Adrenal gland (tissue), 5 donors: Measurements from ENCODE around the gene MAJIN.

ENCODE experiments used
- POLR2A ChIP-seq, 2 donors: fragments of 450-650 bp; IDR thresholded peaks; one replicate each; pipeline ENCODE4 v1.6.1; 2017; ENCODE audit warnings: antibody characterized with exemption in 2 of 2, mild to moderate bottlenecking in 2 of 2, moderate library complexity in 1 of 2
- TF ChIP-seq, protein P1 (sequence below), 6 experiments: fragments of 450-650 bp in 4 of 6; fragments of 200-600 bp in 2 of 6; sonication (generic) in 1 of 6; IDR thresholded peaks; 1 replicate in 5 of 6; 2 replicates in 1 of 6; pipeline versions ENCODE4 v1.5.1 to v1.8.0; 2016 to 2021; ENCODE audit warnings: antibody characterized with exemption in 6 of 6, mild to moderate bottlenecking in 2 of 6, moderate library complexity in 1 of 6
- donor health status: DM: no; HTN: no; CAD: no.

GRCh38 chr11:64892411-64892831, 79.5 kb downstream of the MAJIN start:
- TF ChIP-seq, protein P1, sequence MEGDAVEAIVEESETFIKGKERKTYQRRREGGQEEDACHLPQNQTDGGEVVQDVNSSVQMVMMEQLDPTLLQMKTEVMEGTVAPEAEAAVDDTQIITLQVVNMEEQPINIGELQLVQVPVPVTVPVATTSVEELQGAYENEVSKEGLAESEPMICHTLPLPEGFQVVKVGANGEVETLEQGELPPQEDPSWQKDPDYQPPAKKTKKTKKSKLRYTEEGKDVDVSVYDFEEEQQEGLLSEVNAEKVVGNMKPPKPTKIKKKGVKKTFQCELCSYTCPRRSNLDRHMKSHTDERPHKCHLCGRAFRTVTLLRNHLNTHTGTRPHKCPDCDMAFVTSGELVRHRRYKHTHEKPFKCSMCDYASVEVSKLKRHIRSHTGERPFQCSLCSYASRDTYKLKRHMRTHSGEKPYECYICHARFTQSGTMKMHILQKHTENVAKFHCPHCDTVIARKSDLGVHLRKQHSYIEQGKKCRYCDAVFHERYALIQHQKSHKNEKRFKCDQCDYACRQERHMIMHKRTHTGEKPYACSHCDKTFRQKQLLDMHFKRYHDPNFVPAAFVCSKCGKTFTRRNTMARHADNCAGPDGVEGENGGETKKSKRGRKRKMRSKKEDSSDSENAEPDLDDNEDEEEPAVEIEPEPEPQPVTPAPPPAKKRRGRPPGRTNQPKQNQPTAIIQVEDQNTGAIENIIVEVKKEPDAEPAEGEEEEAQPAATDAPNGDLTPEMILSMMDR (IDR thresholded peaks at IDR 0.05) = no peak
- no peak for TF ChIP-seq POLR2A (IDR thresholded peaks at IDR 0.05)
